Peyer's patch (tissue), 4 donors: ENCODE measurements around the gene UBAP1.

Experiments used
- POLR2A ChIP-seq, 2 donors: fragments of 450-650 bp; IDR thresholded peaks; one replicate each; pipeline ENCODE4 v1.5.1; 2017; ENCODE audit warnings: antibody characterized with exemption in 2 of 2, mild to moderate bottlenecking in 2 of 2, moderate library complexity in 2 of 2
- TF ChIP-seq, protein P1 (sequence below), 6 experiments: fragments of 450-650 bp in 4 of 6; fragments of 200-600 bp in 2 of 6; sonication (generic) in 1 of 6; IDR thresholded peaks; one replicate each; pipeline ENCODE4 v1.5.1; 2017 to 2019; ENCODE audit warnings: antibody characterized with exemption in 6 of 6, mild to moderate bottlenecking in 3 of 6, moderate library complexity in 1 of 6

DNA sequence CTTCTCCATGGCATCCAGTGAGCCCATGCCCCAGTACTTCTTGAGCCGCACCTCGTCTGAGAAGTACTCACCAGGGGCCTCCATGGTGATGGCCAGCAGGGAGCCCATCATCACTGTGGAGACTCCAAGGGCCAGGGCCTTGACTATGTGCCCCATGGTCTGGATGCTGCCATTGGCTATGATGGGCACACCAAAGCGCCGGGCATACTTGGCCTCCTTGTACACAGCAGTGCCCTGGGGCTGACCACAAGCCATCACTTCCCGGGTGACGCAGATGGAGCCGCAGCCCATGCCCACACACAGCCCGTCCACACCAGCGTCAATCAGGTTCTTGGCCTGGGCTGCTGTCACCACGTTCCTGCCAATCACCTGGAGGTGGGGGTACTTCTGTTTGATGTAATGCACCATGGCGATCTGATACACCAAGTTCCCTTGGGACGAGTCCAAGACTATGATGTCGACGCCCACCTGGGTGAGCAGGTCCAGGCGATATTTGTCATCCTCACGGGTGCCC is 45.4 kb upstream of the UBAP1 start:
- TF ChIP-seq, protein P1, sequence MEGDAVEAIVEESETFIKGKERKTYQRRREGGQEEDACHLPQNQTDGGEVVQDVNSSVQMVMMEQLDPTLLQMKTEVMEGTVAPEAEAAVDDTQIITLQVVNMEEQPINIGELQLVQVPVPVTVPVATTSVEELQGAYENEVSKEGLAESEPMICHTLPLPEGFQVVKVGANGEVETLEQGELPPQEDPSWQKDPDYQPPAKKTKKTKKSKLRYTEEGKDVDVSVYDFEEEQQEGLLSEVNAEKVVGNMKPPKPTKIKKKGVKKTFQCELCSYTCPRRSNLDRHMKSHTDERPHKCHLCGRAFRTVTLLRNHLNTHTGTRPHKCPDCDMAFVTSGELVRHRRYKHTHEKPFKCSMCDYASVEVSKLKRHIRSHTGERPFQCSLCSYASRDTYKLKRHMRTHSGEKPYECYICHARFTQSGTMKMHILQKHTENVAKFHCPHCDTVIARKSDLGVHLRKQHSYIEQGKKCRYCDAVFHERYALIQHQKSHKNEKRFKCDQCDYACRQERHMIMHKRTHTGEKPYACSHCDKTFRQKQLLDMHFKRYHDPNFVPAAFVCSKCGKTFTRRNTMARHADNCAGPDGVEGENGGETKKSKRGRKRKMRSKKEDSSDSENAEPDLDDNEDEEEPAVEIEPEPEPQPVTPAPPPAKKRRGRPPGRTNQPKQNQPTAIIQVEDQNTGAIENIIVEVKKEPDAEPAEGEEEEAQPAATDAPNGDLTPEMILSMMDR (IDR thresholded peaks at IDR 0.05): no peak
- no peak for TF ChIP-seq POLR2A (IDR thresholded peaks at IDR 0.05)
